RWPE2 (cell line): Measurements from ENCODE around the gene TICRR.
A peak's percentile ranks its signal among the peaks of the same experiment; 100 is the strongest.

Experiments
- ATAC-seq: fragments of 200-7000 bp; cut with Tn5 transposase; 3 replicates; pipeline ENCODE4 v1.9.1; 2021; ENCODE audit warnings: low read depth
- DNase-seq: peaks from one replicate; pipeline ENCODE4 v3.0.0-alpha.2; 2020; ENCODE audit warnings: low spot score
- H3K27ac ChIP-seq: fragments of 450-650 bp; 2 replicates; pipeline ENCODE4 v1.5.1; 2017; ENCODE audit warnings: mild to moderate bottlenecking; ENCODE audit not compliant: poor library complexity, severe bottlenecking
- H3K27me3 ChIP-seq: fragments of 250-450 bp; sonication (Bioruptor Pico); 2 replicates; pipeline ENCODE4 v1.5.1; 2021; ENCODE audit warnings: mild to moderate bottlenecking, moderate library complexity; ENCODE audit not compliant: insufficient read depth, poor library complexity, severe bottlenecking
- H3K36me3 ChIP-seq: fragments of 250-450 bp; sonication (Bioruptor Pico); 2 replicates; pipeline ENCODE4 v1.5.1; 2020; ENCODE audit warnings: low read depth, mild to moderate bottlenecking, moderate library complexity
- H3K4me1 ChIP-seq: fragments of 250-450 bp; sonication (Bioruptor Pico); 2 replicates; pipeline ENCODE4 v1.5.1; 2021; ENCODE audit warnings: mild to moderate bottlenecking, moderate library complexity; ENCODE audit not compliant: insufficient read depth, poor library complexity, severe bottlenecking
- H3K4me3 ChIP-seq: fragments of 250-450 bp; sonication (Bioruptor Pico); 2 replicates; pipeline ENCODE4 v1.5.1; 2021; ENCODE audit warnings: mild to moderate bottlenecking, moderate library complexity; ENCODE audit not compliant: severe bottlenecking
- H3K9me3 ChIP-seq: fragments of 250-450 bp; sonication (Bioruptor Pico); 2 replicates; pipeline ENCODE4 v1.5.1; 2021; ENCODE audit warnings: mild to moderate bottlenecking, moderate library complexity; ENCODE audit not compliant: severe bottlenecking
- TF ChIP-seq, protein P1 (sequence below): fragments of 450-650 bp; IDR thresholded peaks from one replicate; pipeline ENCODE4 v1.5.1; 2017; ENCODE audit warnings: mild to moderate bottlenecking, moderate library complexity; ENCODE audit not compliant: poor library complexity, severe bottlenecking

Gene TICRR

DNA sequence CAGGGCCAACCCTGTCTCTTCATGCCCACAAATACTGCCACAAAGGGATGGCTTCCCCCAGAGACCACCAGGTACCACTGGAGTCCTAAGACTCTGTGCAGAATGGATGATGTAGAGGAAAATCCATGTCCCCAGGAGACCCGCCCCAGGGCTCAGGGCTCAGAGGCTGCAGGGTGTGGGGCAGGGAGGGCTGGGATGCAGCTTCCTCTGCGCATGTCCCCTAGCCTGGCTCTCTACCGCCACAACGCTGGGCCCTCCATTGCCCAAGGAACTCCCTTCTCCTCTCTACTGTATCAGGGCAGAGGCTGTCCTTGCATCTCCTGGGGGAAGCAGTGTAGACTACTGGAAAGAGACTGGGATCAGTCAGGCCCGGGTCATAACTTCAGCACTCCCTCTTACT lies 19.5 kb upstream of the TICRR start:
- no peaks in the 10 kb centered on the region for H3K4me1 ChIP-seq
- ATAC-seq (no peak), DNase-seq (no peak)
- H3K27me3 ChIP-seq: no peaks in the 10 kb centered on the region
- H3K36me3 ChIP-seq: no peaks in the 10 kb centered on the region
- H3K27ac ChIP-seq: no peak overlapping the region
- H3K4me3 ChIP-seq: no peak overlapping the region
- no peaks in the 10 kb centered on the region for H3K9me3 ChIP-seq
- TF ChIP-seq, protein P1, sequence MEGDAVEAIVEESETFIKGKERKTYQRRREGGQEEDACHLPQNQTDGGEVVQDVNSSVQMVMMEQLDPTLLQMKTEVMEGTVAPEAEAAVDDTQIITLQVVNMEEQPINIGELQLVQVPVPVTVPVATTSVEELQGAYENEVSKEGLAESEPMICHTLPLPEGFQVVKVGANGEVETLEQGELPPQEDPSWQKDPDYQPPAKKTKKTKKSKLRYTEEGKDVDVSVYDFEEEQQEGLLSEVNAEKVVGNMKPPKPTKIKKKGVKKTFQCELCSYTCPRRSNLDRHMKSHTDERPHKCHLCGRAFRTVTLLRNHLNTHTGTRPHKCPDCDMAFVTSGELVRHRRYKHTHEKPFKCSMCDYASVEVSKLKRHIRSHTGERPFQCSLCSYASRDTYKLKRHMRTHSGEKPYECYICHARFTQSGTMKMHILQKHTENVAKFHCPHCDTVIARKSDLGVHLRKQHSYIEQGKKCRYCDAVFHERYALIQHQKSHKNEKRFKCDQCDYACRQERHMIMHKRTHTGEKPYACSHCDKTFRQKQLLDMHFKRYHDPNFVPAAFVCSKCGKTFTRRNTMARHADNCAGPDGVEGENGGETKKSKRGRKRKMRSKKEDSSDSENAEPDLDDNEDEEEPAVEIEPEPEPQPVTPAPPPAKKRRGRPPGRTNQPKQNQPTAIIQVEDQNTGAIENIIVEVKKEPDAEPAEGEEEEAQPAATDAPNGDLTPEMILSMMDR: no peak

DNA sequence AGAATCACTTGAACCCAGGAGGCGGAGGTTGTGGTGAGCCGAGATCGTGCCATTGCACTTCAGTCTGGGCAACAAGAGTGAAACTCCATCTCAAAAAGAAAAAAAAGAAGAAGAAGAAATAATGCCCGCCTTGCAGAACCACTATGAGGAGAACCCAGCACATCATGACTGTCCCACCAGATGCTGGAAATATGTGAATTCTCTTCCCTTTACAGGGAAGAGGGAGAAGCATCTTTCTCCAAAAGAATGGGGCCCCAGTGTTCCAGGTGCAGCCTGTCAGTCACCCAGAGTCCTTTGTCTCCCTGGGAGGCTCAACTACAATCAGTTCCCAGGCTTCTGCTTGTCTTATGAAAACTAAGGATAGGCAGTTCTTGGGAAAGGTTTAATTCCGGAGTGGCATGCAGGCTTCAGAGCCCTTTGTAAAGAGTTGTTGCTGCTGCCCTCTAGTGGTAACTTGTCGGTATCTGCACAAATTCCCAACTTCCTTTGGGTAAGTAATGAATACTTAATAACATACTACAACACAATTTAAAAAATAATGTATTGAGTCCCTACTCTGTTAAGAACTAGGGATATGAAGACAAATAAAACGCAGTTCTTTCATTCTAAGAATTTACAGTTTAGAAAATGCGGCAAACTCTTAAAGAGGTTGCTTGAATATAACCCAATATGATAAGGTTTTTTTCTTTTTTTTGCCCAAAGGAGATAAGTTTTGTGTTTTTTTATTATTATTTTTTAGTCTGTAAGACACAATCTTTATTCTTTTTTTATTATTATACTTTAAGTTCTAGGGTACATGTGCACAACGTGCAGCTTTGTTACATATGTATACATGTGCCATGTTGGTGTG lies 18.6 kb upstream of the TICRR start:
- no peak overlapping the region for H3K4me3 ChIP-seq
- DNase-seq (no peak), ATAC-seq (peak; percentile 82)
- H3K36me3 ChIP-seq: no peaks in the 10 kb centered on the region
- no peaks in the 10 kb centered on the region for H3K27me3 ChIP-seq
- no peaks in the 10 kb centered on the region for H3K4me1 ChIP-seq
- H3K9me3 ChIP-seq: no peaks in the 10 kb centered on the region
- TF ChIP-seq, protein P1: peak; percentile 99
- no peak overlapping the region for H3K27ac ChIP-seq

DNA sequence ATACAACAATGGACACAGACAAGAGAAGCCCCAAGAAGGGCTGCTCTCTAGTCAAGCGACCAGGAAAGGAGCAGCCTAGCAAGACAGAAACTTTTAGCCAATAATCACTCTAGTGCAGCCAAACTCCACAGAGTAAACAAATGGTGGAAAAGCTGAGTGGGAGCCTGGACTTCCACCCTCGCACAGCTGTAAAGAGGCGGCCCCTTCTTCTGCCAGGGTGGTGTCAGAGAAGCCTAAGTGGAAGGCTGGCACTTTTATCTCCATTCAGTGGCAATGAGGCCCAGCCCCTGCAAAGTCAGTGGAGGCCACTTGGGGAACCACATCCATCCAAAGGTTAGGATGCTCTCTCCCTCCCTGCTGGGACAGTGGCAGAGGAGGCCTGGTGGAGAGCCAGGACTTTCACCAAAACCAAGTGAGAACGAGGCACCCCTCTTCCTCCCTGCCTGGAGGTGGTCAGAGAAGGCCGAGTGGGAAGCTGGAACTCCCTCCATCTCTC lies 15.5 kb upstream of the TICRR start:
- H3K27me3 ChIP-seq: no peaks in the 10 kb centered on the region
- ATAC-seq (peak; percentile 18; the same call in 1 of the 3 replicates), DNase-seq (no peak)
- H3K4me1 ChIP-seq: no peaks in the 10 kb centered on the region
- no peak overlapping the region for H3K27ac ChIP-seq
- H3K4me3 ChIP-seq: no peak overlapping the region
- TF ChIP-seq, protein P1: no peak
- no peaks in the 10 kb centered on the region for H3K9me3 ChIP-seq
- H3K36me3 ChIP-seq: no peaks in the 10 kb centered on the region

DNA sequence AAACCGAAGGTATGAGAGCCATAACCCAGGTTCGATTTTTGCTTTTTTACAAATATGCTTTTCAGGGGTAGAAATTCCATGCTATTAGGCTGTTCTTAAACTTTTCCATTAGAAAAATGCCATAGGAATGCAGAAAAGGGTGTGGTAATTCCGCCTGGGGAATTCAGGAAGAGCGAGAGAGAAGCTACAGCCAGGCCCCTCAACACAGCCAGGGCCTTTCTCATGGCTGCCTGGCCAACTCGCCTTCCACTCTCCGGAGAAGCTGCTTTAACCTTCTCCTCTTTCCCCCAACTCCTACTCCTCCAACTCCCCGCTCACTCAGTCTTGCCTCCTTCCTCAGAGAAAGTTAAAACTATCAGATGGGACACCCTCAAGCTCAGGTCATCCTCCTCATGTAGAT lies 9.1 kb upstream of the TICRR start:
- Histone ChIP-seq H3K36me3 (no peaks in the 10 kb centered on the region), H3K4me3 (no peak overlapping the region), H3K9me3 (peaks cover 3% of the 10 kb centered on the region), H3K27ac (no peak overlapping the region), H3K27me3 (no peaks in the 10 kb centered on the region), H3K4me1 (no peaks in the 10 kb centered on the region)
- ATAC-seq (peak; percentile 55; the same call in 2 of the 3 replicates), DNase-seq (no peak)
- TF ChIP-seq, protein P1: no peak
